Kidney (tissue), 14 donors: ENCODE data around the gene ZBTB16. TPM values are rescaled to one million over a fixed set of nuclear protein-coding genes. Genes with fewer than 3 reads are reported as not detected.

ENCODE experiments used
- DNase-seq, 5 donors: peaks; one replicate each; pipeline ENCODE4 v3.0.0-alpha.2; 2013 to 2020
- FAIRE-seq: peaks from 2 replicates; lab custom pipeline; 2012; peaks lifted over from hg19 to GRCh38; lab: Jason Lieb, UNC
- H3K27ac ChIP-seq, 2 donors: one replicate each; pipeline ENCODE4 v1.7.0; 2013; ENCODE audit warnings: low read depth in 2 of 2, low read length in 2 of 2, inconsistent platforms in 1 of 2
- H3K27me3 ChIP-seq: one replicate; pipeline ENCODE4 v1.7.1; 2013; ENCODE audit warnings: low read length, inconsistent platforms; ENCODE audit not compliant: control insufficient read depth, insufficient read depth
- H3K36me3 ChIP-seq, 3 donors: one replicate each; pipeline versions ENCODE4 v1.7.0 to v1.7.1; 2013; ENCODE audit warnings: low read length in 3 of 3, control low read depth in 1 of 3, inconsistent platforms in 1 of 3; ENCODE audit not compliant: insufficient read depth in 3 of 3, control insufficient read depth in 2 of 3
- H3K4me1 ChIP-seq, 3 donors: one replicate each; pipeline versions ENCODE4 v1.7.0 to v1.7.1; 2013; ENCODE audit warnings: low read length in 3 of 3, inconsistent platforms in 1 of 3, low read depth in 1 of 3; ENCODE audit not compliant: control insufficient read depth in 2 of 3, insufficient read depth in 2 of 3
- H3K4me3 ChIP-seq, 3 donors: one replicate each; pipeline versions ENCODE4 v1.7.0 to v1.8.1; 2013; ENCODE audit warnings: low read length in 3 of 3, control low read depth in 1 of 3, inconsistent platforms in 1 of 3
- H3K9ac ChIP-seq, 3 donors: one replicate each; pipeline versions ENCODE4 v1.7.0 to v1.7.1; 2013; ENCODE audit warnings: low read length in 3 of 3, control low read depth in 1 of 3, inconsistent platforms in 1 of 3
- H3K9me3 ChIP-seq, 3 donors: one replicate each; pipeline versions ENCODE4 v1.7.0 to v1.7.1; 2013; ENCODE audit warnings: low read length in 3 of 3, control low read depth in 1 of 3, inconsistent platforms in 1 of 3; ENCODE audit not compliant: control insufficient read depth in 2 of 3, insufficient read depth in 1 of 3
- CTCF ChIP-seq: IDR thresholded peaks from 3 replicates; pipeline ENCODE4 v1.5.1; 2012; ENCODE audit warnings: mild to moderate bottlenecking, moderate library complexity, borderline replicate concordance; ENCODE audit not compliant: insufficient read depth; ENCODE audit errors: extremely low read depth
- intact Hi-C: fragments of 100-400 bp; cut with DNase I; formaldehyde crosslinking; loops from one replicate; pipeline ENCODE4 v1.11.1; 2022
- polyA plus RNA-seq: library from polyadenylated mRNA; stranded (reverse); fragments of 350-450 nt; fragmentation: Illumina TruSeq; extraction: RNeasy Lipid Tissue Mini Kit (QIAGEN cat#74804); gene quantifications from one replicate; pipeline ENCODE4 v1.2.3, GENCODE V29; 2014; ENCODE audit warnings: low read depth, low replicate concordance; ENCODE audit not compliant: insufficient read depth
- total RNA-seq: library from RNA; stranded (reverse); fragmentation: NEBNext Ultra II Directional; extraction: Animal tissue kit (Norgen Biotek cat#: 25700); gene quantifications from one replicate; pipeline ENCODE4 v1.2.1, GENCODE V29; 2021
- donor health status: control.
- donor health status: control.
- donor health status: control.
- donor health status: control.
- donor health status: control.
- donor health status: DM: yes; HTN: yes; CAD: no.
- donor health status: Normal renal cell carcinoma (clear cell type).

ZBTB16 gene
- total and polyA plus RNA-seq, 2 donors from 2014 or later, result 2.5 to 126 TPM

GRCh38 chr11:114106986-114107385 is 47.5 kb downstream of the ZBTB16 start:
- intact Hi-C loops, result no loop called here
- FAIRE-seq (no peak), DNase-seq (no peak)
- Histone ChIP-seq H3K27me3 (no peaks in the 10 kb centered on the region), H3K27ac (no peak overlapping the region), H3K9me3 (no peaks in the 10 kb centered on the region), H3K36me3 (peaks cover 0 to 4% (median 0%) of the 10 kb centered on the region in 3 donors), H3K4me3 (no peak overlapping the region), H3K9ac (no peak overlapping the region), H3K4me1 (peaks cover 3 to 41% (median 20%) of the 10 kb centered on the region in 3 donors)
- no peak for TF ChIP-seq CTCF

GRCh38 chr11:114108501-114109205 is 49.1 kb downstream of the ZBTB16 start:
- no peaks in the 10 kb centered on the region for H3K9me3 ChIP-seq
- no peaks in the 10 kb centered on the region for H3K27me3 ChIP-seq
- intact Hi-C loops, result no loop called here
- no peak overlapping the region for H3K9ac ChIP-seq
- peaks cover 3 to 34% (median 24%) of the 10 kb centered on the region in 3 donors for H3K4me1 ChIP-seq
- DNase-seq (no peak), FAIRE-seq (no peak)
- no peak overlapping the region for H3K4me3 ChIP-seq
- peaks cover 0 to 4% (median 0%) of the 10 kb centered on the region in 3 donors for H3K36me3 ChIP-seq
- no peak overlapping the region for H3K27ac ChIP-seq
- no peak for TF ChIP-seq CTCF

GRCh38 chr11:114109206-114110090 is 49.9 kb downstream of the ZBTB16 start:
- no peak for TF ChIP-seq CTCF
- H3K4me3 ChIP-seq, result no peak overlapping the region
- no peaks in the 10 kb centered on the region for H3K9me3 ChIP-seq
- FAIRE-seq (no peak), DNase-seq (no peak)
- no peak overlapping the region for H3K9ac ChIP-seq
- H3K36me3 ChIP-seq, result peaks cover 0 to 4% (median 0%) of the 10 kb centered on the region in 3 donors
- intact Hi-C loops, result no loop called here
- H3K27me3 ChIP-seq, result no peaks in the 10 kb centered on the region
- peaks cover 3 to 32% (median 24%) of the 10 kb centered on the region in 3 donors for H3K4me1 ChIP-seq
- peak overlapping the region in 1 of 2 donors; percentile 78 for H3K27ac ChIP-seq
